SK-N-SH (cell line): ENCODE data around the gene EVA1A.

Source experiments
- REST ChIP-seq: IDR thresholded peaks from 2 replicates; pipeline ENCODE4 v1.6.1; 2012; ENCODE audit warnings: mild to moderate bottlenecking, low read depth, low read length, moderate library complexity
- USF1 ChIP-seq: IDR thresholded peaks from 2 replicates; pipeline ENCODE4 v1.4.0; 2012; ENCODE audit warnings: low read depth, borderline replicate concordance
- TF ChIP-seq, protein P1 (sequence below): fragments of 200-600 bp; sonication (generic); IDR thresholded peaks from 2 replicates; pipeline ENCODE4 v1.6.1; 2017; ENCODE audit warnings: antibody characterized with exemption, mild to moderate bottlenecking, moderate library complexity

DNA sequence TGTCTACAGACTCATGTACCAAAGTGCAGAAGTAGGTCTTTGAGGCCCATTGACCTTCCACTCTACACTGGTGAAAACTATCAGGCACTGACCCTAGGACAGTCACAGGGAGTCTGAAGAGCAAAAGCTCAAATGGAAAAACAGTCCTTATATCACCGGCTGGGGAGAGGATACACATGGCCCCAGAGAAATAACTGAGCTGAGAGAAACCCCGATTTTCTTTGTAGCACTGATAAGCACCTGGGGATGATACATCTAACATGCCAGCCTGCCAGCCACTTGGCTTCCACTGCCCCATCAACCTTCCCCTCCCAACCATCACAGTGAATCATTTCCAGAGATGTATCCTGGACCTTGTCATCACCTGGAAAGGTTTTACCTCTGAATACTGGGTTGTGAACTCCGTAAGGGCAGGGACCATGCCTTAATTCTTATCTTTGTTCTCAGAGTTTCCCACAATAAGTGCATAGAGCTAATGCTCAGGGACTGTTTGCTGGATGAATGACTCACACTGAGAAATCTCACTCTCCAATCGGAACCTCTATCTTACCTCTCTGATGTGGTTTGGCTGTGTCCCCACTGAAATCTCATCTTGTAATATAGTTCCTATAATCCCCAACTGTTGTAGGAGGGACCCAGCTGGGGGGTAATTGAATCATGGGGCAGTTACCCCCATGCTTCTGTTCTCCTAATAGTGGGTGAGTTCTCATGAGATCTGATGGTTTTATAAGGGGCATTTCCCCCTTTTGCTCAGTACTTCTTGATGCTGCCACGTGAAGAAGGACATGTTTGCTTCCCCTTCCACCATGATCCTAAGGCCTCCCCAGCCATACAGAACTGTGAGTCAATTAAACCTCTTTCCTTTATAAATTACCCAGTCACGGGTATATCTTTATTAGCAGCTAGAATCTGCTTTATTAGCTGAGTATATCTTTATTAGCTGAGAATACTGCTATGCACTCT lies 37.1 kb downstream of the EVA1A start:
- TF ChIP-seq USF1 (no peak), REST (no peak)
- TF ChIP-seq, protein P1, sequence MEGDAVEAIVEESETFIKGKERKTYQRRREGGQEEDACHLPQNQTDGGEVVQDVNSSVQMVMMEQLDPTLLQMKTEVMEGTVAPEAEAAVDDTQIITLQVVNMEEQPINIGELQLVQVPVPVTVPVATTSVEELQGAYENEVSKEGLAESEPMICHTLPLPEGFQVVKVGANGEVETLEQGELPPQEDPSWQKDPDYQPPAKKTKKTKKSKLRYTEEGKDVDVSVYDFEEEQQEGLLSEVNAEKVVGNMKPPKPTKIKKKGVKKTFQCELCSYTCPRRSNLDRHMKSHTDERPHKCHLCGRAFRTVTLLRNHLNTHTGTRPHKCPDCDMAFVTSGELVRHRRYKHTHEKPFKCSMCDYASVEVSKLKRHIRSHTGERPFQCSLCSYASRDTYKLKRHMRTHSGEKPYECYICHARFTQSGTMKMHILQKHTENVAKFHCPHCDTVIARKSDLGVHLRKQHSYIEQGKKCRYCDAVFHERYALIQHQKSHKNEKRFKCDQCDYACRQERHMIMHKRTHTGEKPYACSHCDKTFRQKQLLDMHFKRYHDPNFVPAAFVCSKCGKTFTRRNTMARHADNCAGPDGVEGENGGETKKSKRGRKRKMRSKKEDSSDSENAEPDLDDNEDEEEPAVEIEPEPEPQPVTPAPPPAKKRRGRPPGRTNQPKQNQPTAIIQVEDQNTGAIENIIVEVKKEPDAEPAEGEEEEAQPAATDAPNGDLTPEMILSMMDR, result no peak
